OCI-LY7 (cell line): Measurements from ENCODE around the gene FIBP.

Experiments used
- CTCF ChIP-seq: fragments of 200-600 bp; sonication (generic); conservative IDR thresholded peaks from 2 replicates; pipeline ENCODE4 v1.5.1; 2014; ENCODE audit warnings: mild to moderate bottlenecking, antibody characterized with exemption, low read length, moderate library complexity, mixed read lengths
- EZH2phosphoT487 ChIP-seq: fragments of 200-600 bp; sonication (generic); IDR thresholded peaks from 2 replicates; pipeline ENCODE4 v1.6.1; 2018; ENCODE audit warnings: low read depth, borderline replicate concordance, mild to moderate bottlenecking, mixed run types, antibody characterized with exemption, low read length, moderate library complexity, mixed read lengths

DNA sequence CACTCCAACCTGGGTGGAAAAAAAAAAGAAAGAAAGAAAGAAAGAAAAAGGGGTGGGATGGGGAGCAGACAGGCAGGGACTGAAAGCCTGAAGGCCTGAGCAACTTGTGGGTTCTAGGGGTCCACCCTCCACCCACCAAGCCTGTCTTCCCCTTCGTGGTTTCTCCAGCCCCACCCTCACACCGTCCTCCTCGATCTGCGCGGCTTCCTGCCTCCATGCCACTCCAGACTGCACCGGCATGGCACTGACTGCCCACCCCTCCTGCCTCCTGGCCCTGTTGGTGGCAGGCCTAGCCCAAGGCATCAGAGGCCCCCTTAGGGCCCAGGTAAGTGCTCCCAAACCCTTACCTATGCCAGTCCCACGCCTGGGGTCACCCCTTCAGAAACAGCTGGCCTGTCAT, 8.7 kb downstream of the FIBP start, which contains the start of gene CTSW:
- no peak for TF ChIP-seq CTCF
- no peak for TF ChIP-seq EZH2phosphoT487
